ENCODE results near the gene QDPR. TPM values are rescaled to one million over a fixed set of nuclear protein-coding genes. Genes with fewer than 3 reads are reported as not detected.

QDPR gene
- total RNA-seq, 1 donor from 2014 or later = 53.0 TPM

- TF ChIP-seq CTCF (IDR thresholded peaks at IDR 0.05; ENCODE audit: unreplicated experiment) = no peak
- no peaks in the 10 kb centered on the region for H3K9me3 Mint-ChIP-seq (ENCODE audit: low read depth)
- H3K4me3 Mint-ChIP-seq (ENCODE audit: low read depth) = no peak overlapping the region
- peaks cover 43% of the 10 kb centered on the region for H3K4me1 Mint-ChIP-seq (ENCODE audit: low read depth)
- no peaks in the 10 kb centered on the region for H3K36me3 Mint-ChIP-seq (ENCODE audit: insufficient read depth)
- no peak for DNase-seq (ENCODE audit: low spot score, unreplicated experiment)
- H3K27me3 Mint-ChIP-seq = peaks cover 6% of the 10 kb centered on the region
- H3K27ac Mint-ChIP-seq = no peak overlapping the region
Measured at GRCh38 chr4:17558941-17559708, 47.2 kb upstream of the QDPR start.

GRCh38 chr4:17557880-17558279 lies 46.0 kb upstream of the QDPR start:
- H3K4me1 Mint-ChIP-seq (ENCODE audit: low read depth) = peaks cover 45% of the 10 kb centered on the region
- no peaks in the 10 kb centered on the region for H3K36me3 Mint-ChIP-seq (ENCODE audit: insufficient read depth)
- no peaks in the 10 kb centered on the region for H3K9me3 Mint-ChIP-seq (ENCODE audit: low read depth)
- H3K27ac Mint-ChIP-seq = no peak overlapping the region
- peaks cover 6% of the 10 kb centered on the region for H3K27me3 Mint-ChIP-seq
- DNase-seq (ENCODE audit: low spot score, unreplicated experiment) = no peak
- H3K4me3 Mint-ChIP-seq (ENCODE audit: low read depth) = no peak overlapping the region
- TF ChIP-seq CTCF (IDR thresholded peaks at IDR 0.05; ENCODE audit: unreplicated experiment) = no peak

GRCh38 chr4:17556498-17556897 lies 44.6 kb upstream of the QDPR start:
- DNase-seq (ENCODE audit: low spot score, unreplicated experiment) = no peak
- no peak for TF ChIP-seq CTCF (IDR thresholded peaks at IDR 0.05; ENCODE audit: unreplicated experiment)
- Mint-ChIP-seq H3K4me3 (ENCODE audit: low read depth) (no peak overlapping the region), H3K27ac (no peak overlapping the region), H3K27me3 (peaks cover 6% of the 10 kb centered on the region), H3K36me3 (ENCODE audit: insufficient read depth) (no peaks in the 10 kb centered on the region), H3K9me3 (ENCODE audit: low read depth) (no peaks in the 10 kb centered on the region), H3K4me1 (ENCODE audit: low read depth) (peaks cover 46% of the 10 kb centered on the region)

GRCh38 chr4:17554568-17554967 lies 42.7 kb upstream of the QDPR start:
- Mint-ChIP-seq H3K4me3 (ENCODE audit: low read depth) (no peak overlapping the region), H3K4me1 (ENCODE audit: low read depth) (peaks cover 38% of the 10 kb centered on the region), H3K27ac (peak overlapping the region; percentile 14), H3K27me3 (peaks cover 6% of the 10 kb centered on the region), H3K9me3 (ENCODE audit: low read depth) (no peaks in the 10 kb centered on the region), H3K36me3 (ENCODE audit: insufficient read depth) (no peaks in the 10 kb centered on the region)
- TF ChIP-seq CTCF (IDR thresholded peaks at IDR 0.05; ENCODE audit: unreplicated experiment) = no peak
- no peak for DNase-seq (ENCODE audit: low spot score, unreplicated experiment)

- no peak for DNase-seq (ENCODE audit: low spot score, unreplicated experiment)
- Mint-ChIP-seq H3K9me3 (ENCODE audit: low read depth) (no peaks in the 10 kb centered on the region), H3K4me3 (ENCODE audit: low read depth) (peak overlapping the region; percentile 18), H3K4me1 (ENCODE audit: low read depth) (peaks cover 28% of the 10 kb centered on the region), H3K27me3 (peaks cover 6% of the 10 kb centered on the region), H3K27ac (peak overlapping the region; percentile 74), H3K36me3 (ENCODE audit: insufficient read depth) (no peaks in the 10 kb centered on the region)
- TF ChIP-seq CTCF (IDR thresholded peaks at IDR 0.05; ENCODE audit: unreplicated experiment) = no peak
Measured at GRCh38 chr4:17552427-17552826, 40.5 kb upstream of the QDPR start.

Measured in progenitor cell of endocrine pancreas (in vitro differentiated cells).